HK-2 (cell line): ENCODE measurements around the gene STAT2.

Experiments
- DNase-seq: peaks from one replicate; pipeline ENCODE4 v3.0.0-alpha.2; 2018; ENCODE audit not compliant: unreplicated experiment

Gene STAT2

GRCh38 chr12:56293795-56294194, 66.1 kb downstream of the STAT2 start:
- no peak for DNase-seq
